AG04450 (cell line): Measurements from ENCODE around the gene CD180. TPM values are rescaled to one million over a fixed set of nuclear protein-coding genes. Genes with fewer than 3 reads are reported as not detected.

Experiments used
- CTCF ChIA-PET: fragments of 300-600, 350-600 bp; formaldehyde crosslinking; extraction: SDS; loops from one replicate; lab custom pipeline; 2022; ENCODE audit warnings: antibody characterized with exemption, inconsistent platforms; lab: Charles Lee
- POLR2A ChIA-PET: fragments of 350-600 bp; formaldehyde crosslinking; extraction: SDS; loops from one replicate; lab custom pipeline; 2021; ENCODE audit warnings: antibody characterized with exemption, inconsistent platforms; lab: Yijun Ruan, JAX
- DNase-seq: peaks from one replicate; pipeline ENCODE4 v3.0.0-alpha.2; 2011; ENCODE audit warnings: low read depth, low spot score
- H3K27ac ChIP-seq: one replicate; pipeline ENCODE4 v1.5.1; 2012; ENCODE audit warnings: low read depth, low read length, control low read depth
- H3K27me3 ChIP-seq: one replicate; pipeline ENCODE4 v1.6.0; 2012; ENCODE audit warnings: low read length; ENCODE audit not compliant: control insufficient read depth, insufficient read depth
- H3K4me3 ChIP-seq: 2 replicates; pipeline ENCODE4 v1.5.1; 2011; ENCODE audit warnings: mild to moderate bottlenecking, low read depth, low read length, control low read depth
- H3K9me3 ChIP-seq: 2 replicates; pipeline ENCODE4 v1.5.1; 2012; ENCODE audit warnings: low read length; ENCODE audit not compliant: control insufficient read depth, insufficient read depth
- polyA plus RNA-seq: library from polyadenylated mRNA; depleted of rRNA; stranded (reverse); fragments of >200 nt; gene quantifications from 2 replicates; pipeline ENCODE4 v1.2.3, GENCODE V29; 2011
- TF ChIP-seq, protein P1 (sequence below): IDR thresholded peaks from 2 replicates; pipeline ENCODE4 v1.5.1; 2011; ENCODE audit warnings: low read depth, low read length, control low read depth, inconsistent platforms

CD180 gene
- polyA plus RNA-seq, 1 experiment: not detected

DNA sequence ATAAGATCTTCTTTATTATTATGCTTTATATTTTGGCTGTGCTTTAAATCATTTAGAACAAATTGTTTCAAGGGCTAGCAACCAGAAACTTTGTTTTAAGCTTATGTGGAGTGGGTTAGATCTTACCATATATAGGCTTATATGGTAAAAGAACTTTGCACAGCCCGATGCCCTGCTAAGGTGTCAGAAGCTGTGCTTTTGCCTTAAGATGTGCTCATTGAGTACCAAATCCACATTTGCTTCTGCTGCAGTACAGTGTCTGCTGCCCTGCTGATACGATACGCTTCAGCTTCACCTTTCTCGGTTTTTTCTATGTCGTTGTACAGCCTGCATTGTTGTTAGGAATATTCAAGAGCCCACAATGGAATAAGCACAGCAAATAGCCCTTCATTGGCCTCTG, 34.8 kb downstream of the CD180 start:
- Histone ChIP-seq H3K27ac (no peak overlapping the region), H3K9me3 (peaks cover 3% of the 10 kb centered on the region; the same call in 1 of the 2 replicates), H3K4me3 (no peak overlapping the region), H3K27me3 (no peaks in the 10 kb centered on the region)
- POLR2A ChIA-PET: no interaction called here
- TF ChIP-seq, protein P1, sequence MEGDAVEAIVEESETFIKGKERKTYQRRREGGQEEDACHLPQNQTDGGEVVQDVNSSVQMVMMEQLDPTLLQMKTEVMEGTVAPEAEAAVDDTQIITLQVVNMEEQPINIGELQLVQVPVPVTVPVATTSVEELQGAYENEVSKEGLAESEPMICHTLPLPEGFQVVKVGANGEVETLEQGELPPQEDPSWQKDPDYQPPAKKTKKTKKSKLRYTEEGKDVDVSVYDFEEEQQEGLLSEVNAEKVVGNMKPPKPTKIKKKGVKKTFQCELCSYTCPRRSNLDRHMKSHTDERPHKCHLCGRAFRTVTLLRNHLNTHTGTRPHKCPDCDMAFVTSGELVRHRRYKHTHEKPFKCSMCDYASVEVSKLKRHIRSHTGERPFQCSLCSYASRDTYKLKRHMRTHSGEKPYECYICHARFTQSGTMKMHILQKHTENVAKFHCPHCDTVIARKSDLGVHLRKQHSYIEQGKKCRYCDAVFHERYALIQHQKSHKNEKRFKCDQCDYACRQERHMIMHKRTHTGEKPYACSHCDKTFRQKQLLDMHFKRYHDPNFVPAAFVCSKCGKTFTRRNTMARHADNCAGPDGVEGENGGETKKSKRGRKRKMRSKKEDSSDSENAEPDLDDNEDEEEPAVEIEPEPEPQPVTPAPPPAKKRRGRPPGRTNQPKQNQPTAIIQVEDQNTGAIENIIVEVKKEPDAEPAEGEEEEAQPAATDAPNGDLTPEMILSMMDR: no peak
- no peak for DNase-seq
- CTCF ChIA-PET: interaction anchor here (0.6 to 2.0 kb wide), 4 partner anchors 12 to 285 kb away, joined by 3 to 15 read pairs (median 6); no protein-coding TSS in a partner anchor

DNA sequence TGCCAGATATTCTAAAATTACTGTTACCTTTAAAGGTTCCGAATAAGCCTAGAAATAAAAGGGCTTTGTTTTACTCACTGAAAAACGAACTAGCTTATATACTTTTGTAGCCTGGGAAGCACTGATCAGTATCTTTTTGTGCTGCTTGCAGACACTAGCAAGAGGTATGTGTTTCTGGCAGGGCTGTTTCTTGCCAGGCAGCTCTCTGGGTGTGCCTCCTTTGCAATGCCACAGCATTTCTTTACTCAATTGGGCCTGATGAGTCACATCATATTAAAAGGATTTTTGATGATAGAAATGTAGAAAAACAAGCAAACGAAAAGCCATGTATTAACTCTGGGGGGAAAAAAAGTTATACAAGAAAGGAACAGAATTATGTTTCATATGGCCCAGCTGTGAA, 35.6 kb downstream of the CD180 start:
- no peak overlapping the region for H3K27ac ChIP-seq
- no peak for DNase-seq
- no peaks in the 10 kb centered on the region for H3K27me3 ChIP-seq
- ChIA-PET CTCF (interaction anchor here (0.6 to 1.8 kb wide), 4 partner anchors 11 to 285 kb away, joined by 3 to 15 read pairs (median 4); no protein-coding TSS in a partner anchor), POLR2A (no interaction called here)
- TF ChIP-seq, protein P1: no peak
- H3K4me3 ChIP-seq: no peak overlapping the region
- peaks cover 3% of the 10 kb centered on the region; the same call in 1 of the 2 replicates for H3K9me3 ChIP-seq

DNA sequence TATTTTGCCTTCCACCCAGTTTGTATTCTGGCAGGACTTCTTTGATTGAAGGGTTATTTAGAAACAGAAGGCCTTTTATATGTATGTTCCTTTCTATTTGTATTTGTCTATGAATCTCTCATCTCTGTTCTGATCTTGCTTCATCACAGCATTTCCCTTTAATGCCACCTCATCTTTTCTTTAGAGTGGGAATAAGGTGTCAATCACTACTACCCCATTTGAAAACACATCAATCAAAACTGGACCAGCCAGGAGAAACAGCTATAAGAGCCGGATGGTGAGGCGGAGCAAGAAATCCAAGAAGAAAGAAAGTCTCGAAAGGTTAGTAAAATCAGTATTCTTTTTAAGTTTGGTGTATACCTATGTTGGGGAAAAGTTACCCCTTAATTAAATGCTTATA, 36.3 kb downstream of the CD180 start:
- Histone ChIP-seq H3K4me3 (no peak overlapping the region), H3K27me3 (no peaks in the 10 kb centered on the region), H3K9me3 (peaks cover 3% of the 10 kb centered on the region; the same call in 1 of the 2 replicates), H3K27ac (no peak overlapping the region)
- no peak for DNase-seq
- ChIA-PET POLR2A (no interaction called here), CTCF (interaction anchor here (1.1 to 2.1 kb wide), 4 partner anchors 10 to 345 kb away, joined by 4 to 15 read pairs (median 8); no protein-coding TSS in a partner anchor)
- TF ChIP-seq, protein P1: no peak

DNA sequence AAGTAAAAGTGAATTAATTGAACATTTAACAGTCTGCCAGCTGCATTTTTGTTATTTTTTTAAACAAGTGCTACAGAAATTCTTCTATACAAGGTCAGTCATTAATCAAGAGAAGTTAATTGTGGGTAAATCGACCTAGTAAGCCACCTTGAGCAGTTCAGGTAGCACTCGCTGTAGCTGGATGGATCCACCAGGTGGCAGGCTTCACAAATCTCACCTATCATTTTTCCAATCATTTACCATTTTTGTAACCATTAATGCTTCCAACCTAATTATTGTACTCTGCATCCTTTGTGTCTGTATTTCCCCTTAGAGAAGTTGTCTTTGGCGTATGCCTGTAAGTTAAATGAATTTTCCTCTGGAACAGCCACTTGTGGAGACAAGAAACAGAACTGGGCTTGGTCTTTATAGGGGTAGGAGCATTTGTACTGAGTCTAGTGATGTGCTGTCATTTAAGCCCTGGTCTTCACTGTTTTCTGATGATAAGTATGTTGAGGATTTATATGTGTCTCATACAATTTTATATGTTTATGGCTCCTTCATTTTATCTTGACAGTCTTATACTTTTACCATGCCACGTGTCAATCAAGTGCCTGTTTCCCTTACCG, 39.5 kb downstream of the CD180 start:
- H3K9me3 ChIP-seq: no peaks in the 10 kb centered on the region
- H3K27me3 ChIP-seq: no peaks in the 10 kb centered on the region
- ChIA-PET CTCF (interaction anchor here (0.7 to 3.7 kb wide), 16 partner anchors 10 to 1096 kb away, joined by 3 to 33 read pairs (median 4); no protein-coding TSS in a partner anchor), POLR2A (no interaction called here)
- H3K4me3 ChIP-seq: no peak overlapping the region
- DNase-seq: no peak
- H3K27ac ChIP-seq: no peak overlapping the region
- TF ChIP-seq, protein P1: peak; percentile 79

DNA sequence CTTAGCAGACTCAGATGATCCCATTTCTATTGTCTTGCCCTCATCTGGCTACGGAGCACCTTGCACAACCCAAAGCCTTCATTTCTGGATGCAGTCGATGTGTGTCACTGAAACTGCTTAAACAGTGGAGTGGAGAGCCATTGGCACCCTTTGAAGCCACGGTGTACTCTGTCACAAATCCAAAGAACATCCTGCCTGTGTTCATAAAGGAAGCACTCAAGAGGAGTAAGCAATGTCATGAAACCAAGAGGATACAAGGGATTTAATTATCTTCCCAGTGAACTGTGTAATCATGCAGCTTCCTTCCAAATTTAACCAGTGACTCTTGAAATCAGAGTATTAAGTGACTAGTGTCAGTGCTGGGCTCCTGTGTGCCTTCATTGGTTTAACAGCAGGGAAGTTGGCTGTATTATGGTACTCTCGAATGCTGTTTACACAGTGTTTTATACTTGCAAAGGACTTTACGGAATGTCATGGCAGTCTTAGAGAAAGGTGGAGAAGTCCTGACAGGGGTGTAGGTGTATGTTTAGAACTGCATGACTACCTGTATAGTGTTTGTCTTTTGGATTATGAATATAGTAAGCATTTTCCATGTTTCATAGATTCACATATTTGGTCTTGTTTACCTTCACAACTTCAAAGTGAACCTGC, 41.9 kb downstream of the CD180 start:
- Histone ChIP-seq H3K9me3 (no peaks in the 10 kb centered on the region), H3K27ac (no peak overlapping the region), H3K27me3 (no peaks in the 10 kb centered on the region), H3K4me3 (no peak overlapping the region)
- TF ChIP-seq, protein P1: no peak
- ChIA-PET POLR2A (no interaction called here), CTCF (interaction anchor here (0.6 to 3.7 kb wide), 2 partner anchors 54 to 511 kb away, joined by 4 to 33 read pairs; no protein-coding TSS in a partner anchor)
- no peak for DNase-seq
